ENCODE data around the gene KIR2DL4.
"Not testable (repeated sequence)": the region's sequence is repeated elsewhere in the genome, so short reads cannot be mapped to it uniquely, and the experiment has no call there.

DNA sequence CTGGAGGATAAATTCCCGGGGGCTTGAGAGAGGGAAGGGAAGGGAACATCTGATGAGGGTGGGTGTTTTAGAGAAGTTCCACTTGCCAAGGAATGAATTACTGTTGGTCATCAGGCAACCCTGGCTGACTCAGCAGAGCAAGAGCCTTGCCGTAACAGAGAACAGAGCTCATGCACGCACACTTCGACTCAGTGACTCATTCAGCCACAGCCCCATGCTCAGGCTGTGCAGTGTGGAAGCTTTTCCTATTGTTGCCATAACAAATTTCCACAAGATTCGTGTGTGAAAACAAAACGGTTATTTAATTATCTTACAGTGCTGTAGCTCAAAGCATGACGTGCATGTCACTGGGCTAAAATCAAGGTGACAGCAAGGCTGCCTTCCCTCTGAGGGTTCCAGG is 56.0 kb downstream of the KIR2DL4 start:
- TF ChIP-seq YY1 (IDR thresholded peaks at IDR 0.05; ENCODE audit: extremely low read depth, insufficient replicate concordance, low read depth, low read length); CEBPB (IDR thresholded peaks at IDR 0.05; ENCODE audit: low read depth); RAD21 (IDR thresholded peaks at IDR 0.05; ENCODE audit: low read depth); POLR2A (IDR thresholded peaks at IDR 0.05; ENCODE audit: borderline replicate concordance, extremely low read depth, insufficient read depth, insufficient read length); JUND (IDR thresholded peaks at IDR 0.05); SP1 (IDR thresholded peaks at IDR 0.05; ENCODE audit: low read depth): not testable (repeated sequence)
- TF ChIP-seq, protein P1, sequence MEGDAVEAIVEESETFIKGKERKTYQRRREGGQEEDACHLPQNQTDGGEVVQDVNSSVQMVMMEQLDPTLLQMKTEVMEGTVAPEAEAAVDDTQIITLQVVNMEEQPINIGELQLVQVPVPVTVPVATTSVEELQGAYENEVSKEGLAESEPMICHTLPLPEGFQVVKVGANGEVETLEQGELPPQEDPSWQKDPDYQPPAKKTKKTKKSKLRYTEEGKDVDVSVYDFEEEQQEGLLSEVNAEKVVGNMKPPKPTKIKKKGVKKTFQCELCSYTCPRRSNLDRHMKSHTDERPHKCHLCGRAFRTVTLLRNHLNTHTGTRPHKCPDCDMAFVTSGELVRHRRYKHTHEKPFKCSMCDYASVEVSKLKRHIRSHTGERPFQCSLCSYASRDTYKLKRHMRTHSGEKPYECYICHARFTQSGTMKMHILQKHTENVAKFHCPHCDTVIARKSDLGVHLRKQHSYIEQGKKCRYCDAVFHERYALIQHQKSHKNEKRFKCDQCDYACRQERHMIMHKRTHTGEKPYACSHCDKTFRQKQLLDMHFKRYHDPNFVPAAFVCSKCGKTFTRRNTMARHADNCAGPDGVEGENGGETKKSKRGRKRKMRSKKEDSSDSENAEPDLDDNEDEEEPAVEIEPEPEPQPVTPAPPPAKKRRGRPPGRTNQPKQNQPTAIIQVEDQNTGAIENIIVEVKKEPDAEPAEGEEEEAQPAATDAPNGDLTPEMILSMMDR (IDR thresholded peaks at IDR 0.05 in 2 of 3, conservative IDR thresholded peaks at IDR 0.05 in 1 of 3; ENCODE audit: borderline replicate concordance in 1 of 3, insufficient read depth in 1 of 3, low read depth in 2 of 3, low read length in 2 of 3), result not testable (repeated sequence)
